ENCODE data around the gene RNLS.

The RNLS gene

DNA sequence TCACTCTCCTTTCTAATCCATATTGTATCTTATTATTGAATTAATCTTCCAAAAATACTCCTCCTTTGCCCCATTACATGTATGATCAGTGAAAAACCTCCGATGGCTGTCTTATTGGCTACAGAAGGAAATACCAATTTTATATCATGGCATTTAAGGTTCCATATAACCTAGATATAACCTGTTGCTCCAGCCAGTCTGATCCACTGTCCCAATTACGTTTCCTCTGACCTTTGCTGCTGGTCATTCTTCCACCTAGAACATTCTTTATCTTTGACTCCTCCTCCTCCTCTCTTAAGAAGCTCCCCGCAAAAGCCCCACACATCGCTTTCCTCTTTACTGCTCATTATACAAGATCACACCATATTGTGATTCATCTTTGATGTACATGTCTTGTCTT, 161.5 kb downstream of the RNLS start:
- no peak for DNase-seq (ENCODE audit: low read depth)
- TF ChIP-seq, protein P1, sequence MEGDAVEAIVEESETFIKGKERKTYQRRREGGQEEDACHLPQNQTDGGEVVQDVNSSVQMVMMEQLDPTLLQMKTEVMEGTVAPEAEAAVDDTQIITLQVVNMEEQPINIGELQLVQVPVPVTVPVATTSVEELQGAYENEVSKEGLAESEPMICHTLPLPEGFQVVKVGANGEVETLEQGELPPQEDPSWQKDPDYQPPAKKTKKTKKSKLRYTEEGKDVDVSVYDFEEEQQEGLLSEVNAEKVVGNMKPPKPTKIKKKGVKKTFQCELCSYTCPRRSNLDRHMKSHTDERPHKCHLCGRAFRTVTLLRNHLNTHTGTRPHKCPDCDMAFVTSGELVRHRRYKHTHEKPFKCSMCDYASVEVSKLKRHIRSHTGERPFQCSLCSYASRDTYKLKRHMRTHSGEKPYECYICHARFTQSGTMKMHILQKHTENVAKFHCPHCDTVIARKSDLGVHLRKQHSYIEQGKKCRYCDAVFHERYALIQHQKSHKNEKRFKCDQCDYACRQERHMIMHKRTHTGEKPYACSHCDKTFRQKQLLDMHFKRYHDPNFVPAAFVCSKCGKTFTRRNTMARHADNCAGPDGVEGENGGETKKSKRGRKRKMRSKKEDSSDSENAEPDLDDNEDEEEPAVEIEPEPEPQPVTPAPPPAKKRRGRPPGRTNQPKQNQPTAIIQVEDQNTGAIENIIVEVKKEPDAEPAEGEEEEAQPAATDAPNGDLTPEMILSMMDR (conservative IDR thresholded peaks at IDR 0.05; ENCODE audit: control insufficient read depth, insufficient read depth, low read depth, low read length) = no peak
- no peak overlapping the region for H3K4me3 ChIP-seq (ENCODE audit: control insufficient read depth, low read depth, low read length)

DNA sequence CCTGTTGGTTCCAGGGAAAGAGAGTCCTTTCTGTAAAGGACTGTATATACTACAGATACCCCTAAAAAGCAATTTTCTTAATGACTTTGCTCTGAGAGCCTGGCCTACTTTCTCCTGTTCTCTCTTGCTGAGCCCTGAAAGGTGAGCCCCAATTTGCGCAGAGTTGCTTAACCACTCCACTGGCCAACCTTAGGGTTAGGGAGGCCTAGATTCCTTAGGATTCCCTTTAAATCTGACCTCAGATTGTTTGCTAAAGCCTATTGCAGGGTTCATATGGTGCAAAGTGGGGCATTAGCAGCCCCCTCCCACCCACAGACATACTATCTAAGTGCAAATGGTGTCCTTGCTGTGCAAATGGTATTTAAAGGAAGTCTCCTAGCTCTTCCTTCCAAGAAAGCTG, 164.2 kb downstream of the RNLS start:
- no peak for DNase-seq (ENCODE audit: low read depth)
- TF ChIP-seq, protein P1 (conservative IDR thresholded peaks at IDR 0.05; ENCODE audit: control insufficient read depth, insufficient read depth, low read depth, low read length) = no peak
- H3K4me3 ChIP-seq (ENCODE audit: control insufficient read depth, low read depth, low read length) = no peak overlapping the region

DNA sequence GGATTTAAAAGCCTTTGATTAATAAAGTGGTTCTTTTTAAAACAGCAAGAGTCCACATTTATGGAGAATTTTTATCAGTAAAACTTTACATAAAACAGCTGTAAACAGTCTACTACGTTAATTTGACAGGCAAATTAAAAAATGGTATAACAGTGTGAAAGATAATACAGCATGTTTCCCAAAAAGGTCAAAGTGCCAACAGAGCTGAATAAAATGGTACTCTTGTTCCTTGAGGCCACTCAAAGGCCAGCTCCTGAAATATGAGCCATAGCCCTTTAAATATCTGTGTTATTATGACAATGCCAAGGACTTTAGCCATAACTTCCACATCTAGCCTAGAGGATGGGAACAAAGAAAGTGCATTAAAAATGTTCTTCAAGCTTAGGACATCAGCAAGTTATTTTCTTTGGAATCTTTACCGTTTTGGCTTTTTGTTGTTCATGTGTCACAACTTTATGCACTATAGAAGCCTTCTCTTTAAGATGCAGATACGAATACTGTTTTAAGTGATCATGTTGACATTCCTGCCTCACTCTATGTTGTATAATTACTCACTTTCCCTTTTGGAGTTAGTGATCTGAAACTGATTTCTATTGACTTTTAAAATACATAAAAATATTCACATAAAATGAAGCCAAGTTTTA, 165.6 kb downstream of the RNLS start:
- no peak for DNase-seq (ENCODE audit: low read depth)
- TF ChIP-seq, protein P1 (conservative IDR thresholded peaks at IDR 0.05; ENCODE audit: control insufficient read depth, insufficient read depth, low read depth, low read length) = no peak
- no peak overlapping the region for H3K4me3 ChIP-seq (ENCODE audit: control insufficient read depth, low read depth, low read length)

DNA sequence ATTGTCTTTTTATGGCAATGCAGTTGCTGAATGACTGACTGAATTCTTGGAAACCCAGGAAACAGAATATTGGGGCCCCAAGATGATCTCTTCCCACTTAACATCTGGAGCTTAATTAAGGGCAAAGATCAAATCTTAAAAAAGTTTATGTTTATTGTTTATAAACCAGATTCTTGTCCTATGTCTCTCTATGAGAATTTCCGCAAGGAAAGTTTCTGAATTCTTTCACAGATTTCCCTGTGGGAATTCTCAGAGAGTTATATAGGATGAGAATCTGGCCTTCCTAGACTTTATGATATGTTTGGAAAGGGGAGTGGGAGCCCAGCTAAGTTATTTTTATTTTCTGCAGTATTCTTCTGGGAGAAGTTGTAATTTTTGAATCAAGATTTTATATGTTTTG, 166.3 kb downstream of the RNLS start:
- H3K4me3 ChIP-seq (ENCODE audit: control insufficient read depth, low read depth, low read length) = no peak overlapping the region

DNA sequence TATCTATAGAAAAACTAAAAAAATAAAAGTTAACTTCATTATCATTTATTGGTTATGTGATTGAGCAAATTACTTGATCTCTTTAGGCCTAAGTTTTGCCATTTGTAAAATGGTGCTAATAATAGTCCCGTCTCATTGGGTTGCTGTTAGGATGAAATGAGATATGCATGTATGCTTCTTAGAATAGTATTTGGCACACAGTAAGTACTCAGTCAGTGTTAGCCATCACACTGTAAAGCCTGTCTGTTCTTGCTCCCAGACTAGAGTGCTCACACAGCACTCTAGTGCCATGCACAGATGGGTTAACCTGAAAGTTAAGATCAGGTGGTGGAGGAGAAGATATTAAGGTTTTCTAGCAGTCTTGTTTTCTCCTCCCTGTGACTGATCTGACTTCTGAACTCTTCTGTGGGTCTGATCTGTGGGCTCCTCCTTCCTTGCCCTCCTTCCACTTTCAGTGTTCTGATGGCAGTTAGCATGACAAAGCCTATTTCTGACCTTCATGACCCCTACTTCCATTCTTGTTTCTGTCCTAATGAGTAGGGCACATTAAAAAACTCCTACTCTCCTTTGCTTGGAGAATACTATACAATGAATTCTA, 167.5 kb downstream of the RNLS start:
- TF ChIP-seq, protein P1 (conservative IDR thresholded peaks at IDR 0.05; ENCODE audit: control insufficient read depth, insufficient read depth, low read depth, low read length) = no peak
- DNase-seq (ENCODE audit: low read depth) = no peak
- no peak overlapping the region for H3K4me3 ChIP-seq (ENCODE audit: control insufficient read depth, low read depth, low read length)

More for the DNA sequence above, 166.3 kb downstream of the RNLS start:
- DNase-seq (ENCODE audit: low read depth) = no peak
- TF ChIP-seq, protein P1 (conservative IDR thresholded peaks at IDR 0.05; ENCODE audit: control insufficient read depth, insufficient read depth, low read depth, low read length) = no peak

DNA sequence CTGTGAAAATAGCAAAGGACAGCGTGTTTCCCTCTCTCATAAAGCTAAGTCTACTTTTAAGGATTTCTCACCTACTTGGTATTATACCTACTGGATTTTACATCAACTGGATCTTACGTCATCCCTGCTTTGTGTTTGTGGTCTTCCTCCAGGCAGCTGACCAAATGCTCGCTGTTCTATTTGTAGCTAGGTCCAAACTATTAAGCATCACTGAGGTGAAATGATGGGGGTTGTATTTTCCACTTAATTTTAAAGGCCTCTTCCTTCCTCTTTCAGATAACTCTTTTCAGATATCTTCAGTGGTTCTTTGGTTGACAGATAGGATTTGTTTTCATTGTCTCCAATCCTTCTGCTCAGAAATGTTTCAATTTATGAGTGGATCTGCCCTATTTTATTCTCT, 169.7 kb downstream of the RNLS start:
- TF ChIP-seq, protein P1 (conservative IDR thresholded peaks at IDR 0.05; ENCODE audit: control insufficient read depth, insufficient read depth, low read depth, low read length) = no peak
- DNase-seq (ENCODE audit: low read depth) = no peak
- no peak overlapping the region for H3K4me3 ChIP-seq (ENCODE audit: control insufficient read depth, low read depth, low read length)
